GM18909 (cell line): Measurements from ENCODE around the gene RNF224.

Experiments used
- ATAC-seq: cut with Tn5 transposase; IDR thresholded peaks from one replicate; pipeline ENCODE4 v1.9.1; 2021; ENCODE audit warnings: mild to moderate bottlenecking; ENCODE audit not compliant: unreplicated experiment, poor library complexity

The RNF224 gene

GRCh38 chr9:137268538-137269201 lies 41.4 kb downstream of the RNF224 start:
- no peak for ATAC-seq

GRCh38 chr9:137269231-137269772 lies 42.0 kb downstream of the RNF224 start:
- ATAC-seq = no peak

- no peak for ATAC-seq
Observed at GRCh38 chr9:137270929-137271695, 43.8 kb downstream of the RNF224 start.

- no peak for ATAC-seq
Observed at GRCh38 chr9:137271696-137272076, 44.4 kb downstream of the RNF224 start.

- ATAC-seq = no peak
Observed at GRCh38 chr9:137272241-137273094, 45.2 kb downstream of the RNF224 start.

GRCh38 chr9:137273095-137273490 lies 45.8 kb downstream of the RNF224 start:
- no peak for ATAC-seq

- no peak for ATAC-seq
Observed at GRCh38 chr9:137273611-137274320, 46.5 kb downstream of the RNF224 start.

- no peak for ATAC-seq
Observed at GRCh38 chr9:137275203-137275587, 47.9 kb downstream of the RNF224 start.

GRCh38 chr9:137275588-137276472 lies 48.5 kb downstream of the RNF224 start:
- no peak for ATAC-seq

- ATAC-seq = no peak
Observed at GRCh38 chr9:137276473-137277328, 49.4 kb downstream of the RNF224 start.

GRCh38 chr9:137277329-137278041 lies 50.2 kb downstream of the RNF224 start, which contains the start of gene TOR4A:
TOR4A (plus strand) TSS chr9:137277726; CDS start chr9:137278690, 964 bp downstream.
- peak; percentile 77 for ATAC-seq

- ATAC-seq = peak; percentile 3
Observed at GRCh38 chr9:137278061-137278701, 50.9 kb downstream of the RNF224 start.
